ENCODE results near the gene U2SURP.

U2SURP gene

DNA sequence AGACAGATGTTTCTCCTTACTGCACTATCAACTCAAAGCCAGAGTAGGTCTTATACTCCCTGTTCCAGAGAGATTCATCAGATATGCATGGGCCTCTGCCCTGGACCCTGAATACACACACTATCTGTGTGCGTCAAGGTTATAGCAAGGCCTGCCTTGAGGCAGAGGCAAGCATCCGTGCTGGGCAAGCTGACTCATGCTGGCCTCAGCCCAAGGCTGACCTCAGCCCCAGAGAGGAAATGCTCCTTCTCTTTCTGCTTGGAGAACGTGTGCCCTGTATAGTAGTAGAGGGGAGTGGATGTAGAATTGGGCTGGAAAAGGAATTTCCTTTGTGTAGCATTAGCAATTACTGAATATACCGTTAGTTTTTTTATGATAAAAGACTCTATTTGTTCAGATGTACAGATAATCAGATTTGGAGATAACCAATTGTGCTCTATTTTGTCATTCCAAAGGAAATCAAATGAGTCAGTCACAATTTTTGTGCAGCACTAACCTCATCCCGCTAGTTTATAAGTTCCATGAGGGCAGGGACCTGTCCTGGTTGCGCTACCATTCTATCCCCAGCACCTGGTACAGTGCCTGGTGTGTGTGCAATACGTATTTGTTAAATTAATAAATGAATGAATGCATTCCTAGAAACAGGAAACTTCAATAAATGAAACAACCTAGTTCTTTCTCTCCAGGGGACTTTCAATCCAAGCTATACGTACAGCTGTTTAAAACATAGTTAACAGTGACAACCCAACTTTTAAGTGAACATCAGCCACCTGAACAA is 24.6 kb upstream of the U2SURP start:
- in situ Hi-C loops (cut with MboI; ENCODE audit: low sequenced_read_pairs), result no loop called here

- in situ Hi-C loops (cut with MboI; ENCODE audit: low sequenced_read_pairs), result no loop called here
These were observed 24.0 kb upstream of the U2SURP start for GRCh38 chr3:142977399-142977728.

GRCh38 chr3:142981108-142981507 is 20.3 kb upstream of the U2SURP start:
- in situ Hi-C loops (cut with MboI; ENCODE audit: low sequenced_read_pairs), result loop anchor here (10.0 kb wide), 1 partner anchor 156 kb away; no protein-coding TSS in a partner anchor

GRCh38 chr3:142982038-142982773 is 19.2 kb upstream of the U2SURP start:
- in situ Hi-C loops (cut with MboI; ENCODE audit: low sequenced_read_pairs), result loop anchor here (10.0 kb wide), 1 partner anchor 157 kb away; no protein-coding TSS in a partner anchor

DNA sequence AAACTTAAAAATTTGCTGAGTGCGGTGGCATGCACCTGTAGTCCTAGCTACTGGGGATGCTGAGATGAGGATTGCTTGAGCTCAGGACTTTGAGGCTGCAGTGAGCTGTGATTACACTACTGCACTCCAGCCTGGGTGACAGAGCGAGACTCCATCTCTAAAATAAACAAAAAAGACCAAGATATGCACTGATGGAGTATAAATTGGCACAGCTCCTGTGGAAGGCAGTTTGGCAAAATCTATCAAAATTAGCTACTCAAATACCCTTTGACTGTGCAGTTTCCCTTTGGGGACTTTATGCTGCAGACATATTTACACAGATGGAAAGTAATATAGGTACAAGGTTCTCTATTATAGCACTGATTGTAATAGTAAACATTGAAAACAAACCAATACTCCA is 18.1 kb upstream of the U2SURP start:
- in situ Hi-C loops (cut with MboI; ENCODE audit: low sequenced_read_pairs), result loop anchor here (10.0 kb wide), 1 partner anchor 159 kb away; no protein-coding TSS in a partner anchor

DNA sequence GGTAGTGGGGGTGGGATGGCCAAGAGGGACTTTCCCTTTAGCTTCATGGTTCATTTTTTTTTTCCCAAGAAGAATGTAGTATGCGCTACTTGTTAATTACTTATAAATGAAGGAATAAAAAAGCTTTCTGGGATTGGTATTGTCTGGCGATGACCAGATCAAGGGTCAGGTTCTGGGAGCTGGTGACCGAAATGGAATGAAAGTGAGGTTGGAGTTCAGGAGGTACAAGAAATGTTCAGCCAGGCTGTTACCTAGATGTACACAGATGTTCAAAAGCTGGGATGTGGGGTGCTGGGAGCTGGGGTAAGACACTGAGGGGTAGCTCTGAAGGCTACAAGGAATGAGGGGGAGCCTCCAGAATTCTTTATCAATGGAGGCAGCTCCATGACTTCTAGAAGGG is 17.1 kb upstream of the U2SURP start:
- in situ Hi-C loops (cut with MboI; ENCODE audit: low sequenced_read_pairs), result loop anchor here (10.0 kb wide), 1 partner anchor 159 kb away; no protein-coding TSS in a partner anchor

GRCh38 chr3:142987080-142987700 is 14.2 kb upstream of the U2SURP start:
- in situ Hi-C loops (cut with MboI; ENCODE audit: low sequenced_read_pairs), result loop anchor here (10.0 kb wide), 1 partner anchor 162 kb away; no protein-coding TSS in a partner anchor

DNA sequence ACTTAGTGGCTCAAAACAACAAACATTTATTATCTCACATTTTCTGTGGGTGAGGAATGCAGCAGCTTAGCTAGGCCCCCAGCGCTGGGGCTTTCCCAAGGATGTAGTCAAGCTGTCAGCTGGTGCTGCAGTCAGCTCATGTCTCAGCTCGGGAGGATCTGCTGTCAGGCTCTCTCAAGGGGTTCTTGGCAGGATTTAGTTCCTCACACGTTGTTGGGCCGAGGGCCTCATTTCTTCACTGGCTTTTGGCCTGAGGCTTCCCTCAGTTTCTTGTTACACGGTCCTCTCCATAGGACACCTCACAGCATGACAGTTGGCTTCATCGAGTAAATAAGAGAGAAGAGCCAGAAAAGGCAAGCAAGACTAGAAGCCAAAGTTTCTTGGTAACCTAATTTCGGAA is 13.7 kb upstream of the U2SURP start:
- in situ Hi-C loops (cut with MboI; ENCODE audit: low sequenced_read_pairs), result loop anchor here (10.0 kb wide), 1 partner anchor 163 kb away; no protein-coding TSS in a partner anchor

DNA sequence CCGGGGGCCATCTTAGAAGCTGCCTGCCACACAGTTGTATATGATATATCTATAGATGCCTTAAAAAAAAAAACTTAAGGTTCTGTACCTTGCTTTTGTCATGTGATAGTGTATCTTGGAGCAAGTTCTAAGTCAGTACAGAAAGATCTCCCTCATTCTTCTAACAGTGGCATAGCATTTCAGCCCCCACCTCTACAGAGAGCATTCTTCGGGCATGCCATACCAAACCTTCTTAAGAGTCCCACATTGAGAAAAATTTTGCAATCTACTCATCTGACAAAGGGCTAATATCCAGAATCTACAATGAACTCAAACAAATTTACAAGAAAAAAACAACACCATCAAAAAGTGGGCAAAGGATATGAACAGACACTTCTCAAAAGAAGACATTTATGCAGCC is 13.1 kb upstream of the U2SURP start:
- in situ Hi-C loops (cut with MboI; ENCODE audit: low sequenced_read_pairs), result loop anchor here (10.0 kb wide), 1 partner anchor 163 kb away; no protein-coding TSS in a partner anchor

DNA sequence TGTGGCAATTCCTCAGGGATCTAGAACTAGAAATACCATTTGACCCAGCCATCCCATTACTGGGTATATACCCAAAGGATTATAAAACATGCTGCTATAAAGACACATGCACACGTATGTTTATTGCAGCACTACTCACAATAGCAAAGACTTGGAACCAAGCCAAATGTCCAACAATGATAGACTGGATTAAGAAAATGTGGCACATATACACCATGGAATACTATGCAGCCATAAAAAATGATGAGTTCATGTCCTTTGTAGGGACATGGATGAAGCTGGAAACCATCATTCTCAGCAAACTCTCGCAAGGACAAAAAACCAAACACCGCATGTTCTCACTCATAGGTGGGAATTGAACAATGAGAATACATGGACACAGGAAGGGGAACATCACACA is 12.5 kb upstream of the U2SURP start:
- in situ Hi-C loops (cut with MboI; ENCODE audit: low sequenced_read_pairs), result loop anchor here (10.0 kb wide), 1 partner anchor 164 kb away; no protein-coding TSS in a partner anchor

DNA sequence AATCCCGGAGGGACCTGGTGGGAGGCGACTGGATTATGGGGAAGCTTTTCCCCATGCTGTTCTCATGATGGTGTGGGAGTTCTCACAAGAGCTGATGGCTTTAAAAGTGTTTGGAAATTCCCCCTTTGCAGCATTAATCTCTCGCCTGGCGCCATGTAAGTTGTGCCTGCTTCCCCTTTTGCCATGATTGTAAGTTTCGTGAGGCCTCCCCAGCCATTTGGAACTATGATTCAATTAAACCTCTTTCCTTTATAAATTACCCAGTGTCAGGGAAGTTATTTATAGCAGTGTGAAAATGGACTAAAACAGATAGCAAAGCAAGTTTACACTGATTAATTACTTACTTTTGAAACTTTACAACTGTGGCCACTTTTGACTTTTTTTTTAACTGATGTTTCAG is 10.6 kb upstream of the U2SURP start:
- in situ Hi-C loops (cut with MboI; ENCODE audit: low sequenced_read_pairs), result loop anchor here (10.0 kb wide), 1 partner anchor 396 kb away; the partner anchor contains the start of gene PLS1

- in situ Hi-C loops (cut with MboI; ENCODE audit: low sequenced_read_pairs), result loop anchor here (10.0 kb wide), 1 partner anchor 398 kb away; the partner anchor contains the start of gene PLS1
These were observed 9.0 kb upstream of the U2SURP start for GRCh38 chr3:142992323-142992722.

- in situ Hi-C loops (cut with MboI; ENCODE audit: low sequenced_read_pairs), result loop anchor here (10.0 kb wide), 1 partner anchor 399 kb away; the partner anchor contains the start of gene PLS1
These were observed 7.4 kb upstream of the U2SURP start for GRCh38 chr3:142993958-142994442.

DNA sequence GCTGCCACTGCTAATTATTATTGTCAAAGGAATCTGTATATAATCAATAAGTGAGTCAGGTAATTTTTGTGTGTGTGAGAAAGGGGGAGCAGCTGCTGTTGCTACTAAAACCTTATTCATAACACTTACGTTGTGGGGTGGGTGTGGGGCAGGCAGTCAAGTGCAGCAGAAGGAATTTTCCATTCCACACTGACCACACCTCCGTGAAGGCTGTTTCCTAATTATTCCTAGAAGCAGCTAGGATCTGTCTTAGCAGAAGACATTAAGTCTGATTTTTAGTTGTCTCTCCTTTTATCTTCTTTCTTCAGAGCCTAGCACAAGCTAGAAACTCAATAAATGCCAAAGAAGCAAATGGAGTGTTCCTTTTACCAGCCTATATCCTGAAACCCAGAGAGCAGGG is 4.0 kb upstream of the U2SURP start:
- in situ Hi-C loops (cut with MboI; ENCODE audit: low sequenced_read_pairs), result loop anchor here (10.0 kb wide), 1 partner anchor 403 kb away; the partner anchor contains the start of gene PLS1

DNA sequence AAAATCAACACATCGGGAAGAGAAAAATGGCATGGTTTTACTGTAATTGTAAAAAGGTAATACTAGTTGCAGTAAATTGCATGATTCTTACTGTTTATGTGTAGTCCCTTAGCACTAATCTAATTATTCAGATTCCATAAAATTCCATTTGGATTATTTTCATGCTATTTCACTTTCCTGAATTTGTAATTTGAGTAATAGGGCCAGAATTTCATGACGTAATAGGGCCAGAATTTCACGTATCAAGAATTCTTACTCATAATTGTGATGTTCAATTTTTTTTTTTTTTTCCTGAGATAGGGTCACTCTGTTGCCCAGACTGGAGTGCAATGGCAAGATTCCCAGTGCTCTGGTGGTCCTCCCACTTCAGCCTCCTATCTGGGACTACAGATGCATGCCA is 2.9 kb upstream of the U2SURP start:
- in situ Hi-C loops (cut with MboI; ENCODE audit: low sequenced_read_pairs), result loop anchor here (10.0 kb wide), 1 partner anchor 404 kb away; the partner anchor contains the start of gene PLS1

DNA sequence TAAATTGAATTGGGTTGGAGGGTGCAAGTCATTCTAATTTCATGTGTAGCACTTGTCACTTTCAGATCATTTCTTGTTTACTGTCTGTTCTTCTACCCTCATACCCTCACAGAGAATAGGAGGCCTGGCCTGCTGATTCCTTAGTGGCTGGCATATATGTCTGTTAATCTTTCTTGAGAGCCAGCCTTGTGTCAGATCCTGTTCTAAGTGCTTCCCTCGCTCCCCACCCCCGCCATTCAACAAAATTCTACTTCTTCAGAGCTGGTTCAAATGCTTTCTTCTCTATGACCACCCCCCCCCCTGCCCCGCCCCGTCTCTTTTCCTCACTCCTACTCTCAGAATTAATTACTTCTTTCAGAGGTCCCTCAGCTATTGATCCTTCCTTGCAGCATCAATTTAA is 1.5 kb upstream of the U2SURP start:
- in situ Hi-C loops (cut with MboI; ENCODE audit: low sequenced_read_pairs), result loop anchor here (10.0 kb wide), 1 partner anchor 405 kb away; the partner anchor contains the start of gene PLS1

- in situ Hi-C loops (cut with MboI; ENCODE audit: low sequenced_read_pairs), result no loop called here
These were observed 842 bp upstream of the U2SURP start for GRCh38 chr3:143000528-143000927.

DNA sequence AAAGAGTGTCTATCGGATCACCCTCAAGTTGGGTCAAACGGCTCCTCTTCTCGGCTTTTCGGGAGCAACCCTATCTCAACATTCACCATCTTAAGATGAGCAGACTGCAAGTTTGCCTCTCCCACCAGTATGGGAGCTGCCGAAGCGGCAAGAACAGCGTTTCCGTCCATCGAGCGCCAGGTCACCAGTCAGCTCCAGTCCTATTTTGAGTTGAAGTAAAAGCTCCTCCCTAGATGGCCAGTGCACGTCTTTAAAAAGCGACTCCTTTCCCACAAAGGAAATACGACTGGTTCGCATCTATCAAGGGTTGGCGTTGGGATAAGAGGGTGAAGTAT is 369 bp upstream of the U2SURP start:
- in situ Hi-C loops (cut with MboI; ENCODE audit: low sequenced_read_pairs), result no loop called here

DNA sequence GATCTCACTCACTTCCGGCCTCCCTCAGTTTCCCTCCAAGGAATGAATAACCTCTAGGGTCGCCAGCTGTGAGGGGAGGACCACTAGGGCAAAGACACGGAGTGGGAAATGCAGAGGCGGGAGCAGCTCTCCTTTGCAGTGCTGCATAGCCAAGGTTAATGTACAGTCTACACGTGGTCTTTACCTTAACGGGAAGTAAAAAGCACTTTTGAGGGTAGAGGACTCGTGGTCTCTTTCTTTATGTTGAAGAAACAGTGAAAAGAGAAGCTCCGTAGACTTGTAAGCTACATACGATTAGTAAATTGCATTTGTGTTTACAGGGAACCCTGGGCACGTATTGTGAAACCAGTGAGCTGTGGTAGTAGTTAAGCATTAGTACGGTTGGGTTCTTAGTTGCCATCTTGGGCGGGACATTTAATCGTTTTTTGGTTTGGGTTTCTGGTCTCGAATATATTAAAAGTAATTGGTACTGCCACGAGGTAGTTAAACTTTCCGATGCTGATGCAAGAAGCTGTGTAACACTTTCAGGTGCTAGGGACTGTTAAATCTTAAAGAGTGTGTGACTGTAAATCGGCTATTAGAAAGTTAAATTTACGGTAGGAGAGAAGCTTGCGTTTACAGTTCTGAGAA is 828 bp downstream of the U2SURP start:
- in situ Hi-C loops (cut with MboI; ENCODE audit: low sequenced_read_pairs), result no loop called here

DNA sequence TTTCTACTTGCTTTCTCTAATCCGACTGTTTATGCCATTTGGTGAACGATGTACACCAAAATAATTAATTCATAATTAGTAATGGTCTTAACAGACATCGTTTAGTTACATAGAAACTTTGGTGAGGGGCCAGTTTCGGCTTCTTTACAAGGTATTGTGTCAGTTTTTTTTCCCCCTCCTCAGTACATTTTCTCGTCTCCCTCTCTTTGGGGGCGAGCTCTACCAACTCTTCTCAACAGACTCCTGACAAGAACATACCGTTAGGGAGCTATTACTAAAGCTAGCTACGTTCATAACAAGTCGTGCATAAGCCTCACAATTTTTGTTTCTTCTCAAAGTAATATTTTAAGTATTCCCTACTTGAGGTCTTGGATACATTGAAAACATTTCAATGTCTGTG is 1.4 kb downstream of the U2SURP start:
- in situ Hi-C loops (cut with MboI; ENCODE audit: low sequenced_read_pairs), result no loop called here

Measured in HL-60/S4 treated with retinoic acid at 250 ng/mL for 4 days and 3 days (cell line).